NCI-H187 treated with DMSO at 0.1 percent for 48 hours (cell line): ENCODE results near the gene MOGAT3.

Experiments used
- DNase-seq: peaks from one replicate; lab custom pipeline; 2025; lab: John Stamatoyannopoulos, UW

MOGAT3 gene

DNA sequence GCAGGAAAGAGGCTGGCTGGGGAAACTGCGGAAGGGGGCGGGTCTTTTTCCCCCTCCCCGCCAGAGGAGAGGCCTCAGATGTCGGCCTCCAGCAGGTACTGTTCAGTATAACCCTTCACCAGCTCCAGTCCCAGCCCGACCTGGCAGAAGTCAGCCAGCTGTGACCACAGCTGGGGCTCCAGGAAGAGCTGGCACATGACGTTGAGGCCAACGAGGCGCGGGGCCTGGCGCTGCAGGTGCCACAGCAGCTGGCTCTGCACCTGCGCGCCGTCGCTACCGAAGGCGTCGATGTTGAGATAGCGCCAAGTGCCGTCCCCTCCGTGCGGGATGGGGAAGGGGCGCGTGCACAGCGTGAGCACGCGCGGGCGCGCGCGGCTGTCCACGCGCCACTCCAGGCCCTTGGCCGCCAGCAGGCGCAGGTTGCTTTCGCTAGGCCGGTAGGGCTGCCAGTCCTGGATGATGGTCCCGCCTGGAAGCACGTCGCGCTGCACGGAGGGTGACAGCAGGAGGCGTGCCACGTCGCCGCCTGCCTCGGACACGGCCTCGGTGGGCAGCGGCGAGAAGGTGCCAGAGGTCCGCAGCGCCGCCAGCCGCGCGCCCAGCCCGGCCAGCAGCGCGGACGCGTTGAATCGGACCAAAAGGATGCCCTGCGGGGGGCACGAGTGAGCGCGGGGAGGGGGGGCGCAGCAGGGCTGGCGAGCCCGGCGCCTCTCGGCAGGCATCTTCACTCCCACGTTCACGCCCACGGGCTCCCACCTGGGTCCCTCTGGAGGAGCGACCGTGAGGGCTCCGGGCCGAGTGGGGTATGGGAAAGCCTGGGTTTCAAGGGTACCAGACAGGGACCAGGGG, 28.6 kb downstream of the MOGAT3 start:
- DNase-seq, result peak; percentile 40

DNA sequence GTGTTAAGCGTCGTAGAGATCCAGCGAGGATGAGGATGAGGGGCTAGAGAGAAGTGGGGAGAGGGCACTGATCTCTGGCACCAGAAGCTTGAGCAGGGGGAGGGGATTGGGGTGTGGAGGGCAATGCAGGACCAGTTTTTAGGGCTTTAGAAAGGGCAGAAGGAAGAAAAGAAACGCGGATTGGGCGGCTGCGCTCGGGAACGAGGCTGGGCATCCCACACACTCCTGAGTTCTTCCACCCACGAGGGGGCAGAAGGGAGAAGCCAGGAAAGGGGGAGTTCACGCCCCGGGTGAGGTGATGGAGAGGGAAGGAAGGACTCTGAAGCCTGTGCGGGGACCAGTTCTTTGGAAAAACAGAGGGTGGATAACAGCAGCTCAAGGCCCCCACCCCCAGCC, 29.4 kb downstream of the MOGAT3 start:
- DNase-seq, result no peak

DNA sequence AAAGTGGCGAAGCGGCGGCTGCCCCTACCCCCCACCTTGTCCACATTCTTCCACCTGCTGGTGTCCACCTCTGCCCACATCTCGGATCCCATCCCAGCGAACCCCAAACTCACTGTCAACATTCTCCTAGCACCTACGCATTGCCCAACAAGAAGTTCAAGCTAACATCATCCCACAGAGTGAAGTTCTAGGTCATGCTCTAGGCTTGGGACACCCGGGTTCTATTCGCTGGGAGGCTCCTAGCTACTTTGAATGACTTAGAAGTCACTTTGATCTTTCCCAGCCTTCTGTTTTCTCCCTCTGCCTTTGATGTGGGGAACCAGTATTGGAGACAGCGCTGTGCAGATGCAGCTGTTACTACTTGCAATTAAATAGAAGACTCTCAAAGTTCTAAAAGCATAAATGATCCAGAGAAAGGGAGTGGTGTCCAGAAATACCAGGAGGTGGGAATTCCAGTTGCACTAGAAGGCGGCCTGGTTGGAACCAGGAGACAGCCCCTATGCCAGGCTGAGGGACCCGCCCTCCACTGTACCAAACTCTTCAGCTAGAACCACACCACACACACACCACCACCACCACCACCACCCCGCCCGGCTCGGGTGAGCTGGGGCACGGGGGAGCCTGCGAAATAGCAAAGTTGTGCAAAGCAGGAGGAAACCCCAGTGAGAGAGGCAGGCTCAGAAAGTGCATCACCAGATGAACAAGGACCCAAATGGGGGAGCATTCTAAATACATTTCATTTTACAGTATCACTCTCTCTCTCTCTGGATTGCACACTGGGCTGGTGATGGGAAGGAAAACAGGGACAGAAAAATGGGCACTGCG, 30.0 kb downstream of the MOGAT3 start:
- DNase-seq, result no peak

DNA sequence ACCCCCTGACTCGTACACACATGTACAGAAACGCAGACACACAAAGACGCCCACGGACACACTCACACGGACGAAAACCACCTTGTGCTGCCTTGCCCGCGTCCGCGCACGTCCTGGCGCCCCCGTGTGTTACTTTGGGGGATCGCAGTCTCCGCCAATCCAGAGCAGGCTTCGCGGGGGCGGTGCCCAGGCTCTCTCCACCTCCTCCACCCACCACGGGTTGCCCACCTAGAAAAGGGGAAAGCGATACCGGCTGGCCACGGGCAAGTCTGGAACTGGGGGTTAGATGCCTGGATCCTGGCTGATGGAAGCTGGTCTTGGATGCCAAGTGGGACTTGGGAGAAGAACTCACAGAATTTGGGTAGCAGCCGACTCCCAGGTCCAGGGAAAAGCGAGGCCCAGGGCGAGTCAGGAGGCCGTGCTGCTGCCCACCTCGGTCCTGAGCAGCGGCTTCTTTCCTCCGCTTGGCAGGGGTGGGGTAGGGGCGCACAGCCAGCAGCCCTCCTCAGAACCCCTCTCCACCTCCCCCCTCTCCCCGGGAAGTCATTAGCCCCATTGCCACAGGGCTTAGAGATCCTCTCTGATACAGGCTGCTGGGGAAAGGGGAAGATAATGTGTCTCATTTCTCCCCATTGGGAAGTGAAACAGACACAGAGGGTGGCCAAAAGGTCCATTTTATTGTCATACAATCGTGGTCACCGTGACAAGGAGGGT, 30.8 kb downstream of the MOGAT3 start:
- DNase-seq, result no peak

DNA sequence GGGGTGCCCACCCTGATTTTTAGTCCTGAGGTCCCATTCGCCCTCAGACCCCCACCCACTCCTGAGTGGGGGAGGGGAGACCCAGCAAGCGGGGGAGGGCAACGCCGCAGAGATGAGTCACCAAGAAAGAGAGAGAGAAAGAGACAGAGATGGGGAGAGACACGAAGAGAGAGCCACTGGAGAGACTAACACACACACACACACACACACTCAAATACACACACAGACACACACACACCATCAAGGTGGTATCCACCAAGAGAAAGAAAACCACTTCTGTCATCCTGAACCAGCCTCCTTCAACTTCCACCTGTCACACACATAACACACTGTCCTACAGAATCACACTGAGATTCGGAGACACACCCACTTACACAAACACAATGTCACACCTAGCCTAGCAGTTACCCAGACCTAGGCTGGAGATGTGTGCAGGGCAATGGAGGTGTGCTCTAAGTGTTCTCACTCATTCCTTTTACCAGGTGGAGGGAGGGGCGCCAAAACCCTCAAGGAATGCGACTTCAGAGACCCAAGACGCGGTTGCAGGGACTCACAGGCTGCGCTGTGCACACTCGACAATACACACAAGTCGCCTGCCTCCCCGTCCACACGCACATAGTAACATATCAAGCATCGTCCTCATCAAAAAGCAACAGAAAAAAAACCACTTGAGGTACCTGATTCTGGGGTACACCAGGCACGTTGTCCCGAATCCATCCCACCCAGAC, 31.6 kb downstream of the MOGAT3 start:
- DNase-seq, result no peak

DNA sequence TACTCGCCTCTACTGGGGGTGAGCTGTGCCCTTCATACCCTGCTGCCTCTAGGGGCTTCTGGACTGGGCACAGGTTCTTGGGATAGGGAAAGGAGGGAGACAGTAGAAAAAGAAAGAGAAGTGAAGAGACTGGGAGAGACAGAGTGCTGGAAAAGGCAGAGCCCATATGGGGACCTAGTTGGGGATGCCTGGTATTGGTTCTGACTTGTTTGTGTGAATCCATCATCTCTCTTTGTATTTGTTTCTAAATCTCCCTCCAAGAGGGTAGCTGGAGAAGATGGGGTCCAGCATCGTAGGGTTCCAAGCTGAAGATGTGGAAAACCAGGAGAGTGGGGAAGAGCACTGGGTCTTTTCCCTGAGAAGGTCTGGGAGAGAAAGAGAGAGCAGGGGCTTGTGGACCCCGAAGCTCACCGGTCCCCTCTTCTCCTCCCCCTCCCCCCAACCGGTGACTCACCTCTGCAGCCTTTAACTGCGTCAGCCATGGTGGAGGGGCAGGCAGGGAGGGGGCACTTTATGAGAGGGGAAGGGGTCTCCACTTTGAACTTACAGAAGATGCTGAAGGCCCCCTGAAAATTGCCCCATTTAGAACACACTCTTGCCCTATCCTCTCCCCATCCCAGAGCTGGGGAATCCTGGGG, 32.3 kb downstream of the MOGAT3 start:
- no peak for DNase-seq

DNA sequence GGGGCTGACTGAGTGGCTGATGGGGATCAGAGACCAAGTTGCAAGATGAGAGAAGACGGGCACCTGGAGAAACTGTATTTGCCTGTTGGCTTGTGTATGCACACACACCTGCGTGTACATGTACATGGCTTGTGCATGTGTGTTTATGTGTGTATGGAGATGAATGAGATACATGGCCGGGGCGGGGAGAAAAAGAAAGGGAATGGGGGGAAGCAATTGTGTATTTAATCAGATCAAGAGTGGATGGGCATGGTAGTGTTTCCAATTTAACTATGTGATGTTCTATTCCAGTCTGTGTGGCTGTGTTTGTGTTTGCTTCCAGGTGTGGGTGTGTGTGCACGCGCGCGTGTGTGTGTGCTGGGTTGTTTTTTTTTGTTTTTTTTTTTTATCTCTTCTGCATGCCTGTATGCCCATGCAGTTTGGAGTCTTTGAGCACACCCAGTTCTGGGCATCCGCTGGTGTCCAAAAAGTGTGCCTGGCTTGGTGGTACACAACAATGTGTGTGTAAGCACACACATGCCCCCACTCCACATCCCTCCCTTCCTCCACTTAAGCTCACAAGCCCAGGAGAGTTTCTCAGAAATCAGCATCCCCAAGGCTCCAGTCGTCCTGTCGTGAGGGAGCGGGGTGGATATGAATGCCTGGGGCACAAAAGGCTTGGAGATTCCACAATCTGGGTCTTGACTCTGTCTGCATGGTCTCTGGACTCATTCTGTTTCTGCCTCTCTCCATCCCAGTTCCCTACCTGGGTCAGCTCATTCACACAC, 33.0 kb downstream of the MOGAT3 start:
- no peak for DNase-seq

DNA sequence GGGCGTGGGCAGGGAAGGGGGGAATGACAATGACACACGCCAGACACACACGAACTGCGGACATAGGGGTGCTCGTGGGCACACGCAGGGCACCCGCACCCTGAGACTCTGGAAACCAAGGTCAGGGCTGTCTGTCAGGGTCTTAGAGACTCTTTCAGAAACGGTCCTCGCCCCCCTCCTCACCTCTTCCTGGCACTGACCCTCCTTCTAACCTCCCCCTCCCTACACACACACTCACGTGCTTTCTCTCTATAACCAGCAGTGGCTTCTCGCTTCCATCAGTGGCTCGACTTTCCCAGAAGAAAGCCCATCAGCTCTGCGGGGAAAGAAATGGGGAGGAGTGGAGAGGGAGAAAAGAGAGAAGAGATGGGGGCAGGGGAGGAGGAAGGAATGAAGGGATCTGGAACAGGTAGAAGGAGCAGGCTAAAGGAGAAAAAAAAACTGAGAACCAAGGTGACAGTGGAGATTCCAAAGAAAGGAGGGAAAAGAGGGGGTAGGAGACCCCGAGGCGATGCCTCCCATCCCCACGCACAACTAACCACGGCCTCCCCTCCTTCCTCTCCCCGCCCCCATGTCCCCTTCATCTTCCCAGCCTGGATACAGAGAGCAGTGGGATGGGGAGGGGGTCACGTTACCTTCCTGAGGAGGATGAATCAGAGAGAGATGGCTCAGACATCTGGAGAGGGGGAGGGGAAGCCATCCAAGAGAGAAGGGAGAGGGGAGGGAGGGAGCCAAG, 33.8 kb downstream of the MOGAT3 start:
- peak; percentile 33 for DNase-seq

DNA sequence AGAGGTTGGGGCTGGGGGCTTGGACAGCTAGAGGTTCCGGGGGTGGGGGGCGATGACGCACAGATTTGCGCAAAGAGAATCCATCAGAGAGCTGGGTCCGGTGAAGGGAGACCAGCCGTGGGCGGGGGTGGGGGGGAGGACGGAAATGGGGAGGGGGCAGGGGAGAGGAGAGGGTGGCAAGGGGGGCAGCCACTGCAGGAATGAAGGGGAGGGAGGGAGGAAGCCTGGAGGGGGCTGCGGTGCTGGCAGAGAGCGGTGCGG, 34.3 kb downstream of the MOGAT3 start:
- no peak for DNase-seq

DNA sequence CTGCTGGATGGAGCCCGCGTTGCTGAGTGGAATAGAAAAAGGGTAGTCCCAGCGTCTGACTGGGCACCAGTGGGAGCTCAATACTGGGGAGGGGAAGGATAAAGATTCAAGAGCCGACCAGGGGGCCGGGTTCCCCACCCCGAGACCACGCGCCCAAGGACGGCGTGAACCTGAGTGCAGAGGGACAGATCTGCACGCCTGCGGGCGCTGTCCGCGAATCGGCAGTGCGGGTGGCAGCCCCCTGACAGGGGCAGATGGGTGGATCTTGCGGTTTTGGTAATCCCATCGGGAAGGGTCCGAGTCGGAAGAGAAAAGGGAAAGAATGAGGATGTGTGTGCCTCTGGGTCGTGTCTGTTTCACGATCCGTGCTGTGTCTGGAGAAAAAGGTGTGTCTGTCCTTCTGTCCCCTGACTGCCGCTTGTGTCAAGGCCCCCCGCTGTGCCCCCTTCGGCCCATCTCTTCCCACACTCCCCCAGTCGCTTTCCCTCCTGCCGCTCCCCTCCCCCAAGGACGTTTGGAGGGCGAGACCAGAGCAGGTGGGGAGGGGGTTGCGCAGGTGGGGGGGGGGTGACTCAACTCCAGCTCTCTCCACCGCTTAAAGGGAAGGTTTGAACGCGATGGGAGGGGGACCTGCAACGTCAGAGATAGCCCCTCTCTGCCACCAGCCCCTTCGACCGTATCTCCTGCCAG, 34.7 kb downstream of the MOGAT3 start:
- no peak for DNase-seq

DNA sequence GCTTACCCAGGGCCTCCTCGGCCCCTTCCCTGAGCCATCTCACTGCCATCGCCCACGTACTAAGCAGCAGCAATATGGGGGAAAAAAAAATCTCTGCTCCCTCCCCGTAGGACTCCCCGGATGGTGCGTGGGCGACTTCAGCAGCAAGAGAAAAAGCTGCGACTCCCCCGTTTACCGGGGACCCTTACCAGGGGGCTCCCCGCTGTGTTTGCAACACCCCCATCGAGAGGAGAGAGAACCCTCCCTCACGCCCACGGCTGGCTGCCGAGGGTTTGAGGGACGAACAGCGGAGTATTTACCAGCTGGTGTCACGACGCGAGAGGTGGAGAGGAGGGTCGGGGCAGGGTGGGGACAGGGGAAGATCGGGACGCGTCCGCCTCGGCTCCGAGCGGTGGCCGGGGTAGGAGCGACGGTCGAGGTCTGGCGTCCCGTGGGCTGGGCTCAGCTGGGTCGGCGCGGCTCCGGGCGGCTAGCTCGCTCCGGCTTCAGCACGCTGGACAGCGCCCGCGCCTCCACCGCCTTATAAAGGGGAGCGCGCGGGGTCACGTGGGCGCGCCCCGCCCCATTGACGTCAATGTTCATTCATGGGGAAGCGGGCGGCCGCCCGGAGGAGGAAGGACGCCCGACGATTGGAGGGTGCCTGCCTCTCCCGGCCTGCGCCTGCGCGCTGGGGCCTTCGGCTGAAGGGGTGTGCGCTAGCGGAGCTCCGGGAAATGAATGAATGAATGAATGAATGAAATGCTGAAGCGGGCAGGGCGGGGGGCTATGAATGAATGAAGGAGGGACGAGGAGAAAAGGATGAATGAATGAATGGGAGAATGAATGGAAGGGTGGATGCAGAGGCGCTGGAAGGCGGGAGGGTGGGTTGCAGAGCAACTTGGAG, 35.5 kb downstream of the MOGAT3 start, which contains the start of gene VGF:
VGF (minus strand) TSS at position 495 of the 883 bp plus-strand sequence. CDS start 726 bp downstream, outside the sequence.
- DNase-seq, result peak; percentile 73

DNA sequence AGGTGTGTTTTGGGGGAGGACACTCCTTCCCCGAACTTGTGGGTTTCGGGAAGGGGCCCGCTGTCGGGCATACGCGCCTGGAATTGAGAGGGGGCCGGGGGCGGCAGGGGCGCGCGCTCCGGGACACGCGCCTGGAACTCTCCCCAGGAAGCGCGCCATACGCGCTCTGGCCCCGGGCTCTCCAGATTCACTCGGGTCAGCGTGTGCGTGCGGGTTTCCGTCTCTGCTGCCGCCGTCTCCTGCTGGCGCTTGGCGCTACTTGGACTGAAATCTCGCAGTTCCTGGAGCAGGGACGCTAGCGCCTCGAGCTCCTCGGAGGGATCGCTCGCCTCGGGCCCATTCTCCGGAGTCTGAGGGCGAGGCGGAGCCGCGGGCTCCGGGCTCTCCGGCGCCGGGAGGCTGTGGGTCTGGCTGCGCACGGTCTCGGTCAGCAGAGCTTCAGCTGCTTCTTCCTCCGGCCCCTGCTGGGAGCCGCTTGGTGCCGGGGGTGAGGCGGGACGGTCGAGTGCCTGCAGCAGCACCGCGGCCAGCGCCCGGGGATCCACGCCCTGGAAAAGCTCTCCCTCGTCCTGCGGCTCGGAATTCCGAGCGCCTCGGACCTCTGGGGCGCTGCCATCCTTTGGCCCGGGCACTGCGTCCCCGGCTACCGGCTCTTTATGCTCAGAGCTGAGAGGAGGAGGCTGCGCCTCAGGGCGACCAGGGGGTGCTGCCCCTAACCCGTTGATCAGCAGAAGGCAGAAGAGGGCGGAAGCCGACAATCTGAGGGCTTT, 36.6 kb downstream of the MOGAT3 start:
- no peak for DNase-seq

DNA sequence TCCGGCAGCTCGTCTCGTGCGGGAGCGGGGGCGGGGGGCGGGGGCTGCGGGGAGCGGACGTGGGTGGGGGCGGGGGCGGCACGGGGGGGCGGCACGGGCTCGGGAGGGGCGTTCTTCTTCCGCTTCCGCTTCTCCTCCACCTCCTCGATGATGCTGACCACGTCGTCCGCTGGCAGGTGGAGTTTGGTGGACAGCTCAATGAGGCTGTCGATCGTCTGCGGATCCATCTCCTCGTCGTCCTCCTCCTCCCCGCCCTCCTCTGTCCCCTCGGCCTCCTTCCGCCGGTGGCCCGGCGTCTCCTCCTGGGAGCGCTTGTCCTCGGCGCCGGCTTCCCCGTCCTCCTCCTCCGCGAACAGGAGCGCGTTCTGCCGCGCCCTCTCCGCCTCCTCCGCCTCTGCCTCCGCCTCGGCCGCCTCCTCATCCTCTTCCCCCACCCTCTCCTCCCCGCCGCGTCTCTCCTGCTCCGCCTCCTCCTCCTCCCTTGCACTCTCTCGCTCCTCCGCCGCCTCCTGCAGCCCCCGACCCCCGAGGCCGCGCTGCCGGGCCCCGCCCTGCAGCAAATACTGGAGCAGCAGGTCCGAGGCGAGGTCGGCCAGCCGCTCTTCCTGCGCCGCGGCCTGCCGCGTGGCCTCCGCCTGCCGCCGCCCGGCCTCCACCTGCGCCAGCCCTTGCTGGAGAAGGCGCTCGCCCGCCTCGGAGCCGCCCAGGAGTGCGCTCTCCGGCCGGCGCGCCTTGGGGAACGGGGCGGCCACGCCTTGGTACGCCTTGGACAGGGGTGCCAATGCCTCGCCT, 37.4 kb downstream of the MOGAT3 start:
- DNase-seq, result no peak

DNA sequence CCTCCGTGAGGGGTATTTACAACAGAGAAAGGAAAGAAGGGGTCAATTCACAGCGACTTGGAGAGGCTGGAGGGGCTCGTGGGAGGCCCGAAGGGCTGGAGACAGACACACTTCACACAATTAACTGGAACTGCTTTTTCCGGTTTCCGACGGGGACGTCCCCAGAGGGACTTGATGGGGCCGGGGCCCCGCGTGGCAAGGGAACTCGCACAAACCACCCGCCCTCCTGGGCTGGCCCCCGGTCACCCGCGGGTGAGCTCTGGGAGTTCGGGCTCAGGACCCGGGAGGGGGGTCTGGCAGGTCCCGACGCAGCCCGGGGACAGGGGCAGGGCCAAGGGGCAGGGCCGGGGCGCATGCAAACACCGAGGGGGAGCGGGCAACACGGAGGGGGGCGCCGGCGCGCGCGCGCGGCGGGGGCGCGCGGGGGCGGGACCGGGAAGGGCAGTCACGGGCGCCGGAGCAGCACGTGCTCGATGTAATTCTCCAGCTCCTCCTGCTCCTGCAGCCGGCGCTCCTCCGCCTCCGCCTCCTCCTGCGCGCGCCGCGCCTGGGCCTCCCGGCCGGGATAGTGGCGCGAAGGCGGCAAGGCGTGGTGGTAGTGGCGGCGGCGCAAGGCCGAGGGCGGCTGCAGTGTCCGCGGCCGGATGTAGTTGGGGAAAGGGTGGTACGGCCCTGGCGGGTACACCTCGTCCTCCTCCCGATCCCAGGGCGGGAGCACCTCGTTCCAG, 38.1 kb downstream of the MOGAT3 start:
- no peak for DNase-seq

DNA sequence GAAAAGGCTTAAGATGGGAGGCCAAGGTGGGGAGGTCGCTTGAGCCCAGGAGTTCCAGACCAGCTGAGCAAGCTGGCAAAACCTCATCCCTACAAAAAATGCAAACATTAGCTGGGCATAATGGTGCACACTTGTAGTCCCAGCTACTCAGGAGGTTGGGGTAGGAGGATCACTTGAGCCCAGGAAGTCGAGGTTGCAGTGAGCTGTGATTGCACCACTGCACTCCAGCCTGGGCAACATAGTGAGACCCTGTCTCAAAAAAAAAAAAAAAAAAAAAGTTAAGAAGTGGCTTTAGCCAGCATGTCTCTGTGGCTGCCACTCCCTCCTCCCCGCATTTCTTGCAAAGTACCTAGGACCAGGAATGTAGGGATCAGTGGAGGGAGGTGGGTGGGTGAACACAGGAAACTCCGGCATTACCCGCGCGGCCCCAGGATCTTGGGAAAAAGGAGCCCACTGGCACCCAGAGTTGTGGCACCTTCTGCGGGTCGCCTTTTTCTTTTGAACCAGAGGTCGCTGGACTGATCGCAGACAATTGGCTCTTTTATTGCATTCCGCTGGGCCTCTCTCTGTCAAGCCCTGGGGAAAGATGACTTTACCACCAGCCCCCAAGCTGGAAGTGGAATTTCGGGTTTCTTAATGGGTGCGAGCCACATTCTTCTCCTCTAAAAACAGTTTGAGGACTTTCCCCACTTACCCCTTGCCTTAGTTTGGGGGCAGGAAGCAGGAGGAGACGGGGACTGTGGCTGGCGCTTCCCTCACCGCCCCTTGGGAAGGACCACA, 39.0 kb downstream of the MOGAT3 start:
- no peak for DNase-seq
